ENCODE results near the gene TAS2R14. TPM values are rescaled to one million over a fixed set of nuclear protein-coding genes. Genes with fewer than 3 reads are reported as not detected.

The TAS2R14 gene
- total and polyA plus RNA-seq, 3 donors from 2014 or later, result 0.96 to 4.6 (median 3.5) TPM

DNA sequence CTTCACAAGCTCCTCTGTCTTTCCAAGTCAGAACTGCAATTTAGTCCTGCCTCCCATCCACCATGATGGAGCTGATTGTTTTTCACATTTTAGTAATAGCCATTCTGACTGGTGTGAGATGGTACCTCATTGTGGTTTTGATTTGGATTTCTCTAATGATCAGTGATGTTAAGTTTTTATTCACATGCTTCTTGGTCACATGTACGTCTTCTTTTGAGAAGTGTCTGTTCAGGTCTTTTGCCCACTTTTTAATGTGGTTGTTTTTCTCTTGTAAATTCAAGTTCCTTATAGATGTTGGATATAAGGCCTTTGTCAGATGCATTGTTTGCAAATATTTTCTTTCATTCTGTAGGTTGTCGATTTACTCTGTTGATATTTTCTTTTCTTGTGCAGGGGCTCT, 4.1 kb upstream of the TAS2R14 start:
- Histone ChIP-seq H3K27ac (no peak overlapping the region), H3K9me3 (no peaks in the 10 kb centered on the region), H3K4me3 (no peak overlapping the region), H3K27me3 (no peaks in the 10 kb centered on the region), H3K4me1 (no peaks in the 10 kb centered on the region), H3K36me3 (ENCODE audit: low read depth, missing control alignments) (no peaks in the 10 kb centered on the region)
- TF ChIP-seq POLR2A (IDR thresholded peaks at IDR 0.05) (no peak), CTCF (IDR thresholded peaks at IDR 0.05) (no peak)
- intact Hi-C loops (cut with DNase I; ENCODE audit: low total_unique reads), result no loop called here
- WGBS, 2 donors, result 88 to 97% methylated on average over 2 of the region's 2 CpGs
- no peak for DNase-seq

DNA sequence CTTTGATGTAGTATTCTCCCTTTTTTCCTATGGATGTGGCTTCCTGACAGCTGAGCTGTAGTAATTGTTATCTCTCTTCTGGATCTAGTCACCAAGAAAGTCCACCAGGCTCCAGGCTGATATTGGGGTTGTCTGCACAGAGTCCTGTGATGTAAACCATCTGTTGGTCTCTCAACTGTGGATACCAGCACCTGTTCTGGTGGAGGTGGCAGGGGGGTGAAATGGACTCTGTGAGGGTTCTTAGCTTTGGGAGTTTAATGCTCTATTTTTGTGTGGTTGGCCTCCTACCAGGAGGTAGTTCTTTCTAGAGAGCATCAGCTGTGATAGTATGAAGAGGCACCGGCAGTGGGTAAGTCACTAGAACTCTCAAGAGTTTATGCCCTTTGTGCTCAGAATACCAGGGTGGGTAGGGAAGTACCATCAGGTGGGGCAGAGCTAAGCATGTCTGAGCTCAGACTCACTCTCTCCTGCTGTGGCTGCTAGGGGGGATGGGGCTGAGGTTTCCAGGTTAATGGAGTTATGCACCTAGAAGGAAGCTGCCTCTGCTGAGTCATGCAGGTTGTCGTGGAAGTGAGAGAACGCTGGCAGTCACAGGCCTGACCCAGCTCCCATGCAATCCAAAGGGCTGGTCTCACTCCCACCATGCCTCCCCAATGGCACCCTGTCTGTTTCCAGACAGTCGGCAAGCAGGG, 3.0 kb upstream of the TAS2R14 start:
- no peaks in the 10 kb centered on the region for H3K27me3 ChIP-seq
- no peak for DNase-seq
- H3K27ac ChIP-seq, result no peak overlapping the region
- no peaks in the 10 kb centered on the region for H3K4me1 ChIP-seq
- no peak overlapping the region for H3K4me3 ChIP-seq
- intact Hi-C loops (cut with DNase I; ENCODE audit: low total_unique reads), result no loop called here
- TF ChIP-seq CTCF (IDR thresholded peaks at IDR 0.05), result no peak
- 79 to 82% methylated on average over 4 of the region's 4 CpGs for WGBS, 2 donors
- no peaks in the 10 kb centered on the region for H3K36me3 ChIP-seq (ENCODE audit: low read depth, missing control alignments)
- no peaks in the 10 kb centered on the region for H3K9me3 ChIP-seq

DNA sequence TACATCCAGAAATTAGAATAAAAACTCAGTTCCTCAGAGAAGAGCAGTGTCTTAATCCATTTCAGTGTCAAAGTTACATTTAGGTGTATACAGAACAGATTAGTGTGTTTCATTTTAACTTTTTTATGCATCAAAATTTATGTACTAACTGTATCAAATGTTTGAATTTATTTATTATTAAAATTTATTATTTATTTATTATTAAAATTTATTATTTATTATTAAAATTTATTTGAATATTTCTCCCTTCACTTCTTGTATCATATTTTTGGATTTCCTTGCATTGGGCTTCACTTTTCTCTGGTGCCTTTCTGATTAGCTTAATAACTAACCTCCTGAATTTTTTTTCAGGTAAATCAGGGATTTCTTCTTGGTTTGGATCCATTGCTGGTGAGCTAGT, 2.3 kb upstream of the TAS2R14 start:
- intact Hi-C loops (cut with DNase I; ENCODE audit: low total_unique reads), result no loop called here
- Histone ChIP-seq H3K4me3 (no peak overlapping the region), H3K9me3 (no peaks in the 10 kb centered on the region), H3K27me3 (no peaks in the 10 kb centered on the region), H3K4me1 (no peaks in the 10 kb centered on the region), H3K36me3 (ENCODE audit: low read depth, missing control alignments) (no peaks in the 10 kb centered on the region), H3K27ac (no peak overlapping the region)
- no peak for TF ChIP-seq POLR2A (IDR thresholded peaks at IDR 0.05)
- TF ChIP-seq CTCF (IDR thresholded peaks at IDR 0.05), result no peak
- no peak for DNase-seq

DNA sequence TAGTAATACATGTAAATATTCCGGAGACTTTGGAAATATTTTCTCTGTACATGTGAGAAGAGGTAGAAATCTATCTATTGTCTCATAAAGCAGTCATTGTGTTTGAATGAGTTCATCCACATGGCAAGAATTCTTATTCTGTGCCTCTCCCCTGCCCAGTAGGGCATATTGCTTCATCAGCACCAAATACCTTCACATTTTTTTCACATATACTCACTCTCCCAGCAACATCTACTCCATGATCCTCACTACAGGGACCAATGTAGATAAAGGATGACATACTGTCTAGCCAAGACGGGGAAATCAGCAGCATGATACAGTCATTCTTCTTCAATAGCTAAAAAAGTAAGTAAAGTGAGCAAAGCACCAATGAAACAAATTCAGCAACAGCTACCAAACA, 1.3 kb upstream of the TAS2R14 start:
- Histone ChIP-seq H3K36me3 (ENCODE audit: low read depth, missing control alignments) (no peaks in the 10 kb centered on the region), H3K4me3 (no peak overlapping the region), H3K27me3 (no peaks in the 10 kb centered on the region), H3K9me3 (no peaks in the 10 kb centered on the region), H3K4me1 (no peaks in the 10 kb centered on the region), H3K27ac (no peak overlapping the region)
- intact Hi-C loops (cut with DNase I; ENCODE audit: low total_unique reads), result no loop called here
- TF ChIP-seq CTCF (IDR thresholded peaks at IDR 0.05), result no peak
- TF ChIP-seq POLR2A (IDR thresholded peaks at IDR 0.05), result no peak
- 86 to 87% methylated on average over 2 of the region's 2 CpGs for WGBS, 2 donors
- DNase-seq, result no peak

DNA sequence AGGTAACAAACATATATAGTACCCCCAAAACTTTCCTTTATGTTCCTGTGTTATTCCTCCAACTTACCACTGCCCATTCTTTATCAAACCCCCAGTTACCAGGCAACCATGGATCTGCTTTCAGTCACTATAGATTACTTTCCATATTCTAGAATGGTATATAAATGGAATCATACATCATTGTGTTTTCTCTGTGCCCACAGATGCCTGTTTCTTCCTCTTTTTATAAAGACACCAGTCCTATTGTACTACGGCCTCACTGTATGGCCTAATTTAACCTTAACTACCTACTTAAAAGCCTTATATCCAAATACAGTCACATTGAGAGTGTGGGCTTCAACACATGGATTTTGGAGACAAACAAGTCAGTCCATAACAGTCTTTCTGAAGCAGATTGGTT, 2.6 kb downstream of the TAS2R14 start:
- TF ChIP-seq CTCF (IDR thresholded peaks at IDR 0.05) (no peak), POLR2A (IDR thresholded peaks at IDR 0.05) (no peak)
- WGBS, 2 donors, result 89 to 95% methylated on average over 1 of the region's 1 CpG
- intact Hi-C loops (cut with DNase I; ENCODE audit: low total_unique reads), result no loop called here

More for the DNA sequence above, 2.6 kb downstream of the TAS2R14 start:
- H3K4me3 ChIP-seq, result no peak overlapping the region
- no peaks in the 10 kb centered on the region for H3K27me3 ChIP-seq
- no peaks in the 10 kb centered on the region for H3K36me3 ChIP-seq (ENCODE audit: low read depth, missing control alignments)
- no peak overlapping the region for H3K27ac ChIP-seq
- H3K4me1 ChIP-seq, result no peaks in the 10 kb centered on the region
- DNase-seq, result no peak
- no peaks in the 10 kb centered on the region for H3K9me3 ChIP-seq
